ENCODE data around the gene ERBB4. TPM values are rescaled to one million over a fixed set of nuclear protein-coding genes. Genes with fewer than 3 reads are reported as not detected.

ERBB4 gene
- total and polyA plus RNA-seq, 2 of the 8 experiments (the other 6 are each of a cell fraction or from before 2014, with no cell fraction given) = 0.34 to 1.3 TPM

GRCh38 chr2:212109217-212109616 lies 429.4 kb downstream of the ERBB4 start:
- Histone ChIP-seq H3K9me3 (ENCODE audit: insufficient read depth in 2 of 2, low read depth in 1 of 2, low read length in 1 of 2) (peaks cover 11 to 17% of the 10 kb centered on the region in 2 experiments), H4K8ac (ENCODE audit: extremely low read depth, insufficient read depth, low read length) (no peak overlapping the region), H4K91ac (replicated peaks; ENCODE audit: insufficient read length, low read length) (peak overlapping the region; percentile 13), H3K79me1 (ENCODE audit: low read depth, low read length) (no peaks in the 10 kb centered on the region), H3K14ac (ENCODE audit: insufficient read length) (no peak overlapping the region), H2BK15ac (ENCODE audit: low read length) (no peak overlapping the region), H3K9ac (replicated peaks in 1 of 4; ENCODE audit: extremely low read depth in 1 of 4, low read depth in 3 of 4, low read length in 3 of 4) (no peak overlapping the region), H3K4me3 (ENCODE audit: extremely low read depth in 1 of 4, insufficient read depth in 2 of 4, low read depth in 3 of 4, low read length in 4 of 4) (no peak overlapping the region), H2BK120ac (replicated peaks; ENCODE audit: low read depth, low read length) (no peak overlapping the region), H2AFZ (ENCODE audit: low read length) (no peak overlapping the region), H2AK5ac (ENCODE audit: low read depth, low read length) (no peak overlapping the region), H3K18ac (ENCODE audit: extremely low read depth, low read length) (no peak overlapping the region), H3K4me1 (replicated peaks in 1 of 4; ENCODE audit: control insufficient read depth in 3 of 4, insufficient read depth in 4 of 4, low read length in 3 of 4) (peaks cover 0 to 15% (median 9%) of the 10 kb centered on the region in 4 experiments; a peak in 3 of 7 replicates), H3K4me2 (ENCODE audit: insufficient read depth in 1 of 2, low read depth in 2 of 2, low read length in 2 of 2) (no peak overlapping the region; a peak in 1 of 4 replicates), H3K36me3 (ENCODE audit: control insufficient read depth in 2 of 4, insufficient read depth in 4 of 4, low read length in 3 of 4) (no peaks in the 10 kb centered on the region), H3K23me2 (ENCODE audit: low read depth, low read length) (no peaks in the 10 kb centered on the region), H3K56ac (replicated peaks; ENCODE audit: insufficient read length, low read depth, low read length) (no peak overlapping the region), H3K23ac (ENCODE audit: insufficient read length) (no peak overlapping the region), H4K5ac (ENCODE audit: insufficient read length, low read depth, low read length) (no peak overlapping the region), H2BK5ac (ENCODE audit: low read depth, low read length) (no peak overlapping the region; the same call in 1 of the 2 replicates), H3K79me2 (ENCODE audit: control insufficient read depth in 1 of 2, insufficient read depth in 2 of 2, low read length in 2 of 2) (no peaks in the 10 kb centered on the region), H2BK12ac (ENCODE audit: low read depth, low read length) (no peak overlapping the region), H2BK20ac (ENCODE audit: low read length) (no peak overlapping the region), H3K27me3 (replicated peaks in 1 of 4; ENCODE audit: control insufficient read depth in 3 of 4, extremely low read depth in 1 of 4, insufficient read depth in 3 of 4, low read length in 3 of 4) (no peaks in the 10 kb centered on the region), H4K20me1 (replicated peaks in 1 of 2; ENCODE audit: control insufficient read depth in 1 of 2, insufficient read depth in 2 of 2, low read length in 2 of 2) (no peaks in the 10 kb centered on the region), H3K4ac (replicated peaks; ENCODE audit: insufficient read length, low read depth, low read length) (no peak overlapping the region), H3K27ac (ENCODE audit: low read depth, low read length) (no peak overlapping the region)
- CTCF ChIA-PET (ENCODE audit: partially characterized antibody) = interaction anchor here (0.7 to 3.1 kb wide), 2 partner anchors 37 to 131 kb away, joined by 3 to 8 read pairs; no protein-coding TSS in a partner anchor
- FAIRE-seq (no peak), DNase-seq (ENCODE audit: low read depth in 1 of 2, low spot score in 2 of 2) (no peak)
- POLR2A ChIA-PET (ENCODE audit: partially characterized antibody) = no interaction called here
- WGBS, 2 experiments (ENCODE audit: extremely low coverage in 1 of 2, insufficient coverage in 1 of 2, insufficient read length in 1 of 2, insufficient replicate concordance in 2 of 2, low coverage in 1 of 2, low lambda C conversion rate in 2 of 2, missing lambda C conversion rate in 1 of 2) = 90% methylated on average over 1 of the region's 1 CpG; no CpG with 5 or more reads in 1 of the 2 experiments
- no peak for TF ChIP-seq GABPA (IDR thresholded peaks at IDR 0.05; ENCODE audit: borderline replicate concordance, insufficient read depth, low read length)
- no peak for TF ChIP-seq RAD21 (IDR thresholded peaks at IDR 0.05 in 1 of 2, conservative IDR thresholded peaks at IDR 0.05 in 1 of 2; ENCODE audit: low read depth in 2 of 2, low read length in 2 of 2)
- no peak for TF ChIP-seq EZH2 (IDR thresholded peaks at IDR 0.05; ENCODE audit: low read depth, low read length, severe bottlenecking)
- TF ChIP-seq TAF1 (IDR thresholded peaks at IDR 0.05; ENCODE audit: low read depth, low read length) = no peak
- no peak for TF ChIP-seq SP4 (IDR thresholded peaks at IDR 0.05; ENCODE audit: low read length)
- no peak for TF ChIP-seq HDAC2 (IDR thresholded peaks at IDR 0.05; ENCODE audit: borderline replicate concordance in 1 of 2, low read depth in 2 of 2, low read length in 2 of 2)
